ENCODE data around the gene CLGN.

DNA sequence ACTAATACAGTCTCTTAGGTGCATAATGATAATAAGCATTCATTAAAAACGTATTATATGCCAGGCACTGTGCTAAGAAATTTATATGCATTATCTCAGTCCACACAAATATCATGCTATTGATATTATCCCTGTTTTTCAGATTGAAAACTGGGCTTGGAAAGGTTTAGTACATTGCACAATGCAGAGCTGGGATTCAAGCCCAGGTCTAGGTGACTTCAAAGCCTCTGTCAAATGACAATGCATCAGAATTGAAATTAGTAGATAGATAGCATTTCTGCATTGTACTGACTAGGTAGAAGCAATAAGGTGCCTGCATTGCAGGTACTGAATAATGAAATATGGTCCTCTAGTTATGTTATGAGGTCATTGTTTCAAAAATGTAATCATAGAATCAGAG, 72.2 kb downstream of the CLGN start:
- no peak for TF ChIP-seq POLR2A (IDR thresholded peaks at IDR 0.05)
- TF ChIP-seq, protein P1, sequence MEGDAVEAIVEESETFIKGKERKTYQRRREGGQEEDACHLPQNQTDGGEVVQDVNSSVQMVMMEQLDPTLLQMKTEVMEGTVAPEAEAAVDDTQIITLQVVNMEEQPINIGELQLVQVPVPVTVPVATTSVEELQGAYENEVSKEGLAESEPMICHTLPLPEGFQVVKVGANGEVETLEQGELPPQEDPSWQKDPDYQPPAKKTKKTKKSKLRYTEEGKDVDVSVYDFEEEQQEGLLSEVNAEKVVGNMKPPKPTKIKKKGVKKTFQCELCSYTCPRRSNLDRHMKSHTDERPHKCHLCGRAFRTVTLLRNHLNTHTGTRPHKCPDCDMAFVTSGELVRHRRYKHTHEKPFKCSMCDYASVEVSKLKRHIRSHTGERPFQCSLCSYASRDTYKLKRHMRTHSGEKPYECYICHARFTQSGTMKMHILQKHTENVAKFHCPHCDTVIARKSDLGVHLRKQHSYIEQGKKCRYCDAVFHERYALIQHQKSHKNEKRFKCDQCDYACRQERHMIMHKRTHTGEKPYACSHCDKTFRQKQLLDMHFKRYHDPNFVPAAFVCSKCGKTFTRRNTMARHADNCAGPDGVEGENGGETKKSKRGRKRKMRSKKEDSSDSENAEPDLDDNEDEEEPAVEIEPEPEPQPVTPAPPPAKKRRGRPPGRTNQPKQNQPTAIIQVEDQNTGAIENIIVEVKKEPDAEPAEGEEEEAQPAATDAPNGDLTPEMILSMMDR (IDR thresholded peaks at IDR 0.05 in 8 of 11, conservative IDR thresholded peaks at IDR 0.05 in 3 of 11), result no peak
